Hepatocyte (in vitro differentiated cells): ENCODE data around the gene JMJD1C.

Source experiments
- CTCF ChIP-seq: fragments of 200-600 bp; sonication (generic); IDR thresholded peaks from 2 replicates; pipeline ENCODE4 v1.5.1; 2016; ENCODE audit warnings: antibody characterized with exemption, mild to moderate bottlenecking; ENCODE audit not compliant: poor library complexity
- EZH2 ChIP-seq: fragments of 200-600 bp; sonication (generic); IDR thresholded peaks from 2 replicates; pipeline ENCODE4 v1.6.1; 2016; ENCODE audit warnings: antibody characterized with exemption, mild to moderate bottlenecking, borderline replicate concordance

- TF ChIP-seq CTCF, result no peak
- TF ChIP-seq EZH2, result no peak
Observed at GRCh38 chr10:63439607-63440006, 26.2 kb downstream of the JMJD1C start.
